ENCODE measurements around the gene SLC46A3. TPM values are rescaled to one million over a fixed set of nuclear protein-coding genes. Genes with fewer than 3 reads are reported as not detected.

Gene SLC46A3
- total RNA-seq, 1 experiment from 2014 or later: 0.84 TPM

GRCh38 chr13:28671126-28671792, 47.5 kb downstream of the SLC46A3 start:
- H4K20me1 ChIP-seq (ENCODE audit: low read length): peaks cover 5% of the 10 kb centered on the region
- TF ChIP-seq EZH2phosphoT487 (IDR thresholded peaks at IDR 0.05; ENCODE audit: borderline replicate concordance, low read length): no peak
- H3K4me2 ChIP-seq (ENCODE audit: low read length): no peak overlapping the region
- ATAC-seq: no peak
- CTCF ChIA-PET: no interaction called here
- no peak overlapping the region for H3K9ac ChIP-seq (ENCODE audit: low read length)
- H3K27ac ChIP-seq (ENCODE audit: low read length): no peak overlapping the region
- no peaks in the 10 kb centered on the region for H3K27me3 ChIP-seq (ENCODE audit: low read length)
- H3K9me2 ChIP-seq (replicated peaks; ENCODE audit: low read length): no peaks in the 10 kb centered on the region
- intact Hi-C loops (cut with micrococcal nuclease): no loop called here
- no peaks in the 10 kb centered on the region for H3K79me2 ChIP-seq (ENCODE audit: low read length)
- POLR2A ChIA-PET (ENCODE audit: unreplicated experiment): interaction anchor here (0.7 kb wide), 1 partner anchor 357 kb away, joined by 5 read pairs; no protein-coding TSS in a partner anchor
- H3K36me3 ChIP-seq (ENCODE audit: low read depth, low read length): peaks cover 80% of the 10 kb centered on the region
- H2AFZ ChIP-seq (ENCODE audit: low read length): no peak overlapping the region
- H3F3A ChIP-seq (ENCODE audit: low read length, unreplicated experiment): peaks cover 3% of the 10 kb centered on the region
- H3K4me1 ChIP-seq (ENCODE audit: insufficient read depth, low read length): no peaks in the 10 kb centered on the region
- H3K9me3 ChIP-seq (ENCODE audit: low read length): no peaks in the 10 kb centered on the region
- no peak for DNase-seq
- no TSS peak for BruUV-seq (replicated peaks)
- H3K4me3 ChIP-seq (ENCODE audit: low read length): no peak overlapping the region

- H3K9me3 ChIP-seq (ENCODE audit: low read length): no peaks in the 10 kb centered on the region
- intact Hi-C loops (cut with micrococcal nuclease): no loop called here
Observed at GRCh38 chr13:28666897-28667488, 51.8 kb downstream of the SLC46A3 start.

GRCh38 chr13:28659621-28659970, 59.2 kb downstream of the SLC46A3 start:
- POLR2A ChIA-PET (ENCODE audit: unreplicated experiment): no interaction called here
- intact Hi-C loops (cut with micrococcal nuclease): no loop called here
- Histone ChIP-seq H3K27me3 (ENCODE audit: low read length) (no peaks in the 10 kb centered on the region), H3K79me2 (ENCODE audit: low read length) (peaks cover 77% of the 10 kb centered on the region), H3K36me3 (ENCODE audit: low read depth, low read length) (peaks cover 27% of the 10 kb centered on the region; the same call in 1 of the 2 replicates), H3K9me3 (ENCODE audit: low read length) (no peaks in the 10 kb centered on the region), H3K9me2 (replicated peaks; ENCODE audit: low read length) (no peaks in the 10 kb centered on the region), H3K4me2 (ENCODE audit: low read length) (peak overlapping the region; percentile 93), H3K4me1 (ENCODE audit: insufficient read depth, low read length) (peaks cover 28% of the 10 kb centered on the region), H4K20me1 (ENCODE audit: low read length) (peaks cover 26% of the 10 kb centered on the region), H2AFZ (ENCODE audit: low read length) (peak overlapping the region; percentile 68; the same call in 1 of the 2 replicates), H3K9ac (ENCODE audit: low read length) (peak overlapping the region; percentile 99), H3F3A (ENCODE audit: low read length, unreplicated experiment) (no peaks in the 10 kb centered on the region), H3K27ac (ENCODE audit: low read length) (peak overlapping the region; percentile 83), H3K4me3 (ENCODE audit: low read length) (peak overlapping the region; percentile 91)
- TF ChIP-seq EZH2phosphoT487 (IDR thresholded peaks at IDR 0.05; ENCODE audit: borderline replicate concordance, low read length) (no peak), EZH2 (IDR thresholded peaks at IDR 0.05; ENCODE audit: low read length, unreplicated experiment) (no peak)
- no peak for ATAC-seq
- CTCF ChIA-PET: no interaction called here
- BruUV-seq (replicated peaks): no TSS peak
- peak; percentile 30 for DNase-seq

More at GRCh38 chr13:28666897-28667488, 51.8 kb downstream of the SLC46A3 start:
- no peak for ATAC-seq
- Histone ChIP-seq H3K36me3 (ENCODE audit: low read depth, low read length) (peaks cover 84% of the 10 kb centered on the region), H3K4me3 (ENCODE audit: low read length) (no peak overlapping the region), H3F3A (ENCODE audit: low read length, unreplicated experiment) (peaks cover 3% of the 10 kb centered on the region), H3K27me3 (ENCODE audit: low read length) (no peaks in the 10 kb centered on the region), H3K9me2 (replicated peaks; ENCODE audit: low read length) (no peaks in the 10 kb centered on the region), H2AFZ (ENCODE audit: low read length) (no peak overlapping the region), H3K79me2 (ENCODE audit: low read length) (peaks cover 25% of the 10 kb centered on the region), H3K27ac (ENCODE audit: low read length) (no peak overlapping the region), H3K4me2 (ENCODE audit: low read length) (no peak overlapping the region), H4K20me1 (ENCODE audit: low read length) (peaks cover 14% of the 10 kb centered on the region), H3K4me1 (ENCODE audit: insufficient read depth, low read length) (no peaks in the 10 kb centered on the region), H3K9ac (ENCODE audit: low read length) (no peak overlapping the region)
- TF ChIP-seq EZH2 (IDR thresholded peaks at IDR 0.05; ENCODE audit: low read length, unreplicated experiment) (no peak), CTCF (conservative IDR thresholded peaks at IDR 0.05; ENCODE audit: low read depth, low read length) (no peak), EZH2phosphoT487 (IDR thresholded peaks at IDR 0.05; ENCODE audit: borderline replicate concordance, low read length) (no peak)
- POLR2A ChIA-PET (ENCODE audit: unreplicated experiment): no interaction called here
- CTCF ChIA-PET: no interaction called here
- DNase-seq: no peak
- no TSS peak for BruUV-seq (replicated peaks)

Data from PC-3 (cell line).